GM19025 (cell line): ENCODE data around the gene TM4SF20.

ENCODE experiments used
- ATAC-seq: cut with Tn5 transposase; IDR thresholded peaks from one replicate; pipeline ENCODE4 v1.9.1; 2021; ENCODE audit warnings: mild to moderate bottlenecking, low read depth, moderate library complexity; ENCODE audit not compliant: unreplicated experiment

TM4SF20 gene

GRCh38 chr2:227324642-227324994, 54.5 kb downstream of the TM4SF20 start:
- ATAC-seq: no peak

- ATAC-seq: no peak
Measured at GRCh38 chr2:227323818-227324217, 55.3 kb downstream of the TM4SF20 start.

- ATAC-seq: no peak
Measured at GRCh38 chr2:227322530-227323205, 56.4 kb downstream of the TM4SF20 start.

GRCh38 chr2:227320305-227321094, 58.6 kb downstream of the TM4SF20 start:
- ATAC-seq: no peak

- ATAC-seq: no peak
Measured at GRCh38 chr2:227317834-227318233, 61.3 kb downstream of the TM4SF20 start.

GRCh38 chr2:227313310-227313709, 65.8 kb downstream of the TM4SF20 start:
- ATAC-seq: no peak

- ATAC-seq: no peak
Measured at GRCh38 chr2:227312579-227312978, 66.5 kb downstream of the TM4SF20 start.
